ENCODE data around the gene SBNO2. TPM values are rescaled to one million over a fixed set of nuclear protein-coding genes. Genes with fewer than 3 reads are reported as not detected.

SBNO2 gene
- total RNA-seq, 1 donor from 2014 or later, result 61.6 TPM

GRCh38 chr19:1154731-1155351 lies 19.2 kb downstream of the SBNO2 start:
- H3K27ac Mint-ChIP-seq (ENCODE audit: unreplicated experiment), result peak overlapping the region; percentile 56
- no peak for DNase-seq (ENCODE audit: extremely low spot score, unreplicated experiment)
- H3K27me3 Mint-ChIP-seq (ENCODE audit: unreplicated experiment), result no peaks in the 10 kb centered on the region

GRCh38 chr19:1153891-1154730 lies 20.0 kb downstream of the SBNO2 start:
- no peaks in the 10 kb centered on the region for H3K9me3 Mint-ChIP-seq (ENCODE audit: unreplicated experiment)
- peak overlapping the region; percentile 56 for H3K27ac Mint-ChIP-seq (ENCODE audit: unreplicated experiment)

More at GRCh38 chr19:1154731-1155351, 19.2 kb downstream of the SBNO2 start:
- Mint-ChIP-seq H3K9me3 (ENCODE audit: unreplicated experiment) (no peaks in the 10 kb centered on the region), H3K4me3 (ENCODE audit: unreplicated experiment) (no peak overlapping the region), H3K36me3 (ENCODE audit: unreplicated experiment) (peaks cover 3% of the 10 kb centered on the region), H3K4me1 (ENCODE audit: unreplicated experiment) (peaks cover 16% of the 10 kb centered on the region)
- no peak for TF ChIP-seq CTCF (IDR thresholded peaks at IDR 0.05)

GRCh38 chr19:1151917-1152587 lies 22.0 kb downstream of the SBNO2 start:
- no peak for DNase-seq (ENCODE audit: extremely low spot score, unreplicated experiment)
- Mint-ChIP-seq H3K36me3 (ENCODE audit: unreplicated experiment) (peaks cover 4% of the 10 kb centered on the region), H3K4me1 (ENCODE audit: unreplicated experiment) (peaks cover 14% of the 10 kb centered on the region), H3K27me3 (ENCODE audit: unreplicated experiment) (no peaks in the 10 kb centered on the region), H3K27ac (ENCODE audit: unreplicated experiment) (no peak overlapping the region), H3K9me3 (ENCODE audit: unreplicated experiment) (no peaks in the 10 kb centered on the region), H3K4me3 (ENCODE audit: unreplicated experiment) (no peak overlapping the region)
- TF ChIP-seq CTCF (IDR thresholded peaks at IDR 0.05), result no peak

More at GRCh38 chr19:1153891-1154730, 20.0 kb downstream of the SBNO2 start:
- TF ChIP-seq CTCF (IDR thresholded peaks at IDR 0.05), result no peak
- no peak for DNase-seq (ENCODE audit: extremely low spot score, unreplicated experiment)
- no peak overlapping the region for H3K4me3 Mint-ChIP-seq (ENCODE audit: unreplicated experiment)
- peaks cover 16% of the 10 kb centered on the region for H3K4me1 Mint-ChIP-seq (ENCODE audit: unreplicated experiment)
- H3K36me3 Mint-ChIP-seq (ENCODE audit: unreplicated experiment), result peaks cover 4% of the 10 kb centered on the region
- H3K27me3 Mint-ChIP-seq (ENCODE audit: unreplicated experiment), result no peaks in the 10 kb centered on the region

- TF ChIP-seq CTCF (IDR thresholded peaks at IDR 0.05), result no peak
- Mint-ChIP-seq H3K27ac (ENCODE audit: unreplicated experiment) (no peak overlapping the region), H3K27me3 (ENCODE audit: unreplicated experiment) (no peaks in the 10 kb centered on the region), H3K4me3 (ENCODE audit: unreplicated experiment) (no peak overlapping the region), H3K9me3 (ENCODE audit: unreplicated experiment) (no peaks in the 10 kb centered on the region), H3K36me3 (ENCODE audit: unreplicated experiment) (peaks cover 4% of the 10 kb centered on the region), H3K4me1 (ENCODE audit: unreplicated experiment) (peaks cover 13% of the 10 kb centered on the region)
- no peak for DNase-seq (ENCODE audit: extremely low spot score, unreplicated experiment)
Observed at GRCh38 chr19:1151037-1151724, 22.9 kb downstream of the SBNO2 start.

All from osteocyte (in vitro differentiated cells).